Fibroblast of pulmonary artery (primary cell): ENCODE results near the gene ERC2.

ENCODE experiments used
- DNase-seq: peaks from one replicate; pipeline ENCODE4 v3.0.0-alpha.2; 2010; ENCODE audit warnings: low read depth
- H3K4me3 ChIP-seq: replicated peaks from 2 replicates; pipeline ENCODE4 v1.5.1; 2011; ENCODE audit warnings: low read depth, mild to moderate bottlenecking, control low read depth, low read length, moderate library complexity
- TF ChIP-seq, protein P1 (sequence below): IDR thresholded peaks from 2 replicates; pipeline ENCODE4 v1.5.1; 2011; ENCODE audit warnings: mild to moderate bottlenecking, control low read depth, low read length, inconsistent platforms; ENCODE audit errors: missing control alignments

ERC2 gene

DNA sequence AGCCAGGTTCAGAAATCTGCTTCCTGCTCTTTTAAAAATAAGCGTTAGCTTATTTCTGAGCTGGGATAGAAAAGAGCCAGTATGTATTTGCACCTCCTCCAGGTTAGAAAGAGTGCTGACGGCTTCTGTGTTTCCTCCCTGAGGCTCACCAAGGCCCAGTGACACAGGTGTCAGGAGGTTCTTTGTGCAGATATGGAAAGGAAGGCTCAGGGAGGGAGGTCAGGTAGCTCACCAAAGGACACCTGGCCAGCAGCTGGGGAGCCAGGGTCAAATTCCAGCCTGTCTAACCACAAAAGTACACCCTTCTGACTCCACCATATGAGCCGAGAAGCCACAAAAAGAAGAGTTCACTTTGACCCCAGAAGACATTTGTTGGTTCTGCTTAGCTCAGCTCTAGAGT lies 780.1 kb downstream of the ERC2 start:
- no peak overlapping the region for H3K4me3 ChIP-seq
- DNase-seq, result no peak
- TF ChIP-seq, protein P1, sequence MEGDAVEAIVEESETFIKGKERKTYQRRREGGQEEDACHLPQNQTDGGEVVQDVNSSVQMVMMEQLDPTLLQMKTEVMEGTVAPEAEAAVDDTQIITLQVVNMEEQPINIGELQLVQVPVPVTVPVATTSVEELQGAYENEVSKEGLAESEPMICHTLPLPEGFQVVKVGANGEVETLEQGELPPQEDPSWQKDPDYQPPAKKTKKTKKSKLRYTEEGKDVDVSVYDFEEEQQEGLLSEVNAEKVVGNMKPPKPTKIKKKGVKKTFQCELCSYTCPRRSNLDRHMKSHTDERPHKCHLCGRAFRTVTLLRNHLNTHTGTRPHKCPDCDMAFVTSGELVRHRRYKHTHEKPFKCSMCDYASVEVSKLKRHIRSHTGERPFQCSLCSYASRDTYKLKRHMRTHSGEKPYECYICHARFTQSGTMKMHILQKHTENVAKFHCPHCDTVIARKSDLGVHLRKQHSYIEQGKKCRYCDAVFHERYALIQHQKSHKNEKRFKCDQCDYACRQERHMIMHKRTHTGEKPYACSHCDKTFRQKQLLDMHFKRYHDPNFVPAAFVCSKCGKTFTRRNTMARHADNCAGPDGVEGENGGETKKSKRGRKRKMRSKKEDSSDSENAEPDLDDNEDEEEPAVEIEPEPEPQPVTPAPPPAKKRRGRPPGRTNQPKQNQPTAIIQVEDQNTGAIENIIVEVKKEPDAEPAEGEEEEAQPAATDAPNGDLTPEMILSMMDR, result no peak

DNA sequence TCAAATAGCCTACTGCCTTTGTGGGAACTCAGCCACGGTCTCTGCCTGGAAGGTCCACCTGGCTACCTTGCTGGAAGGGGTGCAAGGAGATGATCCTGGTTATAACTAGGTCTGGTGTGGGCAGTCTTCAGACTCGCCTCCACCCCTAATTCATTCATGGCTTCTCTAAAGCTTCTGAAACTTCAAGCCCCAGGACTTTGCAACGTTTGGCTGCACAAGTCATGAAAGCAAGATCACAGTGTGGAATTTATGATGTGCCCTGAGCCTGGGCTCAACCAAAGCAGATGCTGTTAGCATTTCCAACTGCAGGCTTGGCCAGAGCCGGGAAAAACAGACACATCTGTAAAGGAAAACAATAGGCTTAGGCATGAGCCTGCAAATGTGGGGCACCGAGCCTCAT lies 780.7 kb downstream of the ERC2 start:
- H3K4me3 ChIP-seq, result no peak overlapping the region
- no peak for DNase-seq

DNA sequence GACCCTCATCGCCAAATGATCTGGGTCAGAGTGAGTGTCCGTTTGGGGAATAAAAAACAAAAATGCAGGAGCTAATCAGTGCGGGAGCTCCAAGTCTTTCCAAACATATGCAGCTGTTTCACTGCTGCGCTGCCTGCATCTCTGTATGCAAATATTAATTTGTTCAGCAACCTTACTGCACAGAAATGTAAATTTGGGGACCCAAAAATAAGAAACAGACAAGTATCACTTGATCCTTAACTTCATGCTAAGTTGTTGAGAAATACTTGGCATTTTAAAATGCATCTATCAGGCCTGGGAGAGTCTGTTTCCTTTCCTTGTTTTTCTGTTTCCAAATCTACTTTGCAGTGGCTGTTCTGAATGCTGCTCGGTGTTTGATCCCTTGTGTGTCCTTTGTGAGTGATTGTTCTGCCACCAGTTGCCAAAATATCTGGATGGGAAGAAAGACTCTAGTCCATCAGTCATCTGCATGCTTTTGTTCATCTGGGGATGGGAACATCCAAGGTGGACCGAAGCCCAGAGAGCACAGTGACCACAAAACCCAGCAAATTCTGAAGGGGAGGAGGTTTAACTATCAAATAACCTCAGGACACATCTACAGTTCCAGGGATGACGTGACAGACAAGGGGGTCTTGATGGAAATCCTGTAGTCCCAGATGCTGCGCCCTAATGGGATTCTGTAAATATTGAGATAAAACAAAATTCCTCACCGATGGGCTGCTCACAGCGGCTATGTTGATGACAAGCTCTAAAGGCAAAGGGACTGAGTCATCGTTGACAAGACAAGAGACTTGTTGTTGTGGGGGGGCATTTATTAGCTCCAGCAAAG lies 781.6 kb downstream of the ERC2 start:
- no peak overlapping the region for H3K4me3 ChIP-seq
- no peak for DNase-seq
- TF ChIP-seq, protein P1, result no peak

More for the DNA sequence above, 780.7 kb downstream of the ERC2 start:
- TF ChIP-seq, protein P1, result no peak

DNA sequence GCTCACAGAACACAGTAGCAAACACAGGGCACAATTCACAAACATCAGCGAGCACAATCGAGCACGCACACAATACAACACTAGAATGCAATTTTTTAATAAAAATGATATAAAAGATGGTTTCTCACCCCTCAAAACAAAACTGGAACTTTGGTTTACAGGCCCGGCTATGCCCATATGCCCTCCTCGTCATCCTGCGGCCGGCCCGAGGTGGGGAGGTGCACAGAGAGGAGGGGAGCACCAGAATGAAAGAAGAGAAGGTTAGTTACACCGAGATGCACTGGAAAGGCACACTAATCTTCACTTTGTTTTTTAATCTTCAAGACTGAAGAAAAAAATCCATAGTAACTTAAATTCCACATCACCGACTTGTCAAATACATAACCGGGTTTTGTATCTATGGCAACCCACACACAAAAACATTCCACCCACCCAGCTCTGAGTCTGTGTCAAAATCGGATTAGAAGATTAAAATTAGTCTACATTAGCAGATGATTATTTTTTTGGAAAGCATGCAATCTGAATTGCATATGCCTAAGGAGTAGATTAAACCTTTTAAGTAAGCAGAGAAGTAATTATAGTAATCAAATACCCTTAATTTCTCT lies 784.5 kb downstream of the ERC2 start:
- TF ChIP-seq, protein P1, result no peak
- no peak for DNase-seq
- no peak overlapping the region for H3K4me3 ChIP-seq

DNA sequence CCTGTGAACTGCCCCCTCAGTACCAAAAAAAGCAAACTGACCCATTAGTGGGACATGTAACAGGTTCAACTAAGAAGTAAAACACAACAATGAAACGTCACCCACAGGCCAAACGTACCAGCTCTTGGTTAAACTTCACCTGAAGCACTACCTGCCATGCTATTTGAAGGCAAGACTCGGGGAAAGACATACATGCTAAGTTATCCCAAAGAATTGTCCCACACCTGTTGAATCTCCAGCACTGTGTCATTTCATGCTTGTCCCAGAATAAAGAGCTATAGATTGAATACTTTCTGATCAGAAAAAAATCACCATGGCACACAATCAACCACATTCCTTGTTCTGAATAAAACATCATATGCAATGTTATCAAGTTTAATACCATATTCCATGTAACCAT lies 785.8 kb downstream of the ERC2 start:
- TF ChIP-seq, protein P1, result no peak
- no peak for DNase-seq
- H3K4me3 ChIP-seq, result no peak overlapping the region

DNA sequence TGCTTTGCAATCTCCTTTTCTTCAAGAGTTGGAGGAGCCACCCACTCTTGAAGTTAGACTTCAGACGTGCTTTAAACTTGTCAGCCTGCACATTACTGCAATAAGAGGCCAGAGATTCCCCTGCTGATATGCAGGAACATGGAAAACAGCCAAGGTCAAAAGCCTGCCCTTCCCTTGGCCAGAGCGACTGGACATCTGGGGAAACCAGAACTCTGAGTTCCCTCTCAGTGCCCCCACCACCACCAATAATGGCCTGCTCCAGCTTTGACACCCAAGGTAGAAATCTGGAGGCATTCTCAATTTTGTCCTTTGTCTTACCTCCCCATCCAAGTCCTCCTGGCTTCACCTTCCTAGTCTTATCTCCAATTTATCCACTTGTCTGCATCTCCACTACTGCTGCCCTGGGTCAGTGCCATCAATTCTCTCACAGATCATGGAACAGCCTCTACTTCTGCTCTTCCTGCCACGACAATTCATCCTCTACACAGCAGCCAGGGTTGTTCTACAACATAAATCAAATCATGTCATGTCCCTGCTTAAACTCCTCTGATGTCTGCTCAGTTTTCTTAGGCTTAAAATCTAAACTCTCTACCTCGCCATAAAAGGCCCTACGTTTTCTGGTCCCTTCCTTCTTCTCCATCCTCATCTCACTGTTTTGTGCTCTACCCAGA lies 789.6 kb downstream of the ERC2 start:
- DNase-seq, result no peak
- H3K4me3 ChIP-seq, result no peak overlapping the region
- TF ChIP-seq, protein P1, result no peak
